Measurements from ENCODE around the gene BPGM.
A peak's percentile ranks its signal among the peaks of the same experiment; 100 is the strongest.

GRCh38 chr7:134694299-134694698 is 47.6 kb downstream of the BPGM start:
- no peak for TF ChIP-seq POLR2A (IDR thresholded peaks at IDR 0.05)
- peak in 1 of 2 donors; percentile 22 for TF ChIP-seq CTCF (IDR thresholded peaks at IDR 0.05)

All from suprapubic skin (tissue), 3 donors.